Measurements from ENCODE around the gene ADGRV1. TPM values are rescaled to one million over a fixed set of nuclear protein-coding genes. Genes with fewer than 3 reads are reported as not detected.

Gene ADGRV1
- 0.35 TPM for polyA plus RNA-seq (2013, experiment 1 of 2; ENCODE audit: insufficient read length)
- 0.10 TPM for polyA plus RNA-seq (2013, experiment 2 of 2; ENCODE audit: insufficient read length)

- DNase-seq: peak; percentile 74
Measured at GRCh38 chr5:90558344-90559192, at the start of gene ADGRV1. Gene ADGRV1 (plus strand): TSS chr5:90558797. CDS start chr5:90558896, 99 bp downstream.

- no peak for DNase-seq
Measured at GRCh38 chr5:90510438-90510837, 48.2 kb upstream of the ADGRV1 start.

DNA sequence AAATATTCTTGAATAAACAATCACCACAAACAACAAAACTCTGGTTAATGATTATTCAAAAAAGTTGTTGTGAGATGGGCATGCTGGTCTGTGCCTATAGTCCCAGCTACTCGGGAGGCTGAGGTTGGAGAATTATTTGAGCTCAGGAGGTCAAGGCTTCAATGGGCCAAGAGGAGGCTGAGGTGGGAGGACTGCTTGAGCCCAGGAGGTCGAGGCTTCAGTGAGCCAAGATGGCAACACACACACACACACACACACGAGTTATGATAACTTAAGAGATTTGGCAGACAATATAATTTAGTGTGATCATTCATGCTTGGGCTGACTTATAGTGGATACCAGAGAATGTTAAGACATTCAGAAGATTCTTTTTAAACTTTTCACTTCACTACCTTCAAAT, 44.1 kb upstream of the ADGRV1 start:
- DNase-seq: no peak

GRCh38 chr5:90518661-90519060, 39.9 kb upstream of the ADGRV1 start:
- no peak for DNase-seq

- DNase-seq: no peak
Measured at GRCh38 chr5:90519081-90519480, 39.5 kb upstream of the ADGRV1 start.

DNA sequence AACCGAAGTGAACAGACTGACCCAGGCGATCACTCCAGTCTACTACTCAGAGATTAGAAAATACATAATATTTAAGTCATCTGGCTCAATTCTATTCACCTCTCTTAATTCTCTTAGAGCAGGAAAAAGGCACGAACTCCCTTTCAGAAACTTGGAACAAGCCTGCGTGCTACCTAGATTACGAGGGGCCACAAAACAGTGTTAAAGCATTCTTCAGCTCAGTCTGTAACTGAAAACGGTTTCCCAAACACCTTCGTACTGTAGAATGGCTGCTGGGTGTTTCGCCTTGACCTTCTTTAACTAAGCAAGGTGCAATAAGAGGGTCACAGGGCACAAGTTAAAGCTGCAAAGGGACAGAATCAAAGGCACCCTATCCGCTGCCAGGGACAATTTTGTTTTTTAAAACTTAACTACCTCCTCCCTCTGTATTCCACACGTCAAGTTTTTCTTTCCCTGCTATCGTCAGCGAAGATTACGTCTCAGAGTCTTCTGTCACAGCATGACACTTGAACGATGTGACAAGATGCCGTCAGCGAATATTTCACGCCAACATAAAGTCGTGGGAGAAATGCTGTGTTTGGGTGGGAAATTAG, 29.9 kb upstream of the ADGRV1 start:
- peak; percentile 25 for DNase-seq

DNA sequence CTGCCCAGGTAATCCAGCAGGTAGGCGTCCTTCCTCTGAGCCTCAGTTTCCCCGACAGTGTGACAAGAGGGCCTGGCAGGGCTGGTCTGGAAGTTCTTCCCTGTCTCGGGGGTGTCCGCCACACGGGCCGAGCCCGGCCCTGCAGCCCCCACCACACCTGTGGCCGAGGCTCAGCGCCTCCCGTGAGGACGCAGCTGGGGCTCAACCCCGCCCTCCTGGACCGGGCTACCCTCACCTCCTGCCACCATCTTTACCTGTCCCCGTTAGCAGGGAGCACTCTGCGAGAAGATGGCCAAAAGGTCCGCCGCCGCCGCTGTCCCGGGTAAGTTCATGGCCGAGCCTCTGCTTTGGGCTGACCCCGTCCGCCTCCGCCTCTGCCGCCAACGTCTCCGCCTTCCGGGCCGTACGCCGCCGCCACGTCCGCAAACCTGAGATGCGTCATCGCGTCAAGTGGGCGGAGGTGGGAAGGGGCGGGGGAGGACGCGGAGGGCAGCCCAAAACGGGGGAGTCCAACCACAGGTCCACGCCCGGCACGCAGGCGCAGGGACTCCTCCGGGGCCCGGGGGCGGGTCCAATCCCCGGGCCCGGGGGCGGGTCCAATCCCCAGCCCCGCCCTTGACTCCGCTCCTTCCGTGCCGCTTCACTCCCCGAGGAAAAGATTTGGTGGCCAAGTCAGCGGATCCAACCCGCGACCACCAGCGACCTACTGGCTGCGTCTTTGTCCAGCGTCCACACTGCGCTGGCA, 29.2 kb upstream of the ADGRV1 start, which contains the start of gene LYSMD3:
LYSMD3 (minus strand) TSS at position 391 of the 745 bp plus-strand sequence. CDS start 4,295 bp downstream, outside the sequence.
- DNase-seq: peak; percentile 97

DNA sequence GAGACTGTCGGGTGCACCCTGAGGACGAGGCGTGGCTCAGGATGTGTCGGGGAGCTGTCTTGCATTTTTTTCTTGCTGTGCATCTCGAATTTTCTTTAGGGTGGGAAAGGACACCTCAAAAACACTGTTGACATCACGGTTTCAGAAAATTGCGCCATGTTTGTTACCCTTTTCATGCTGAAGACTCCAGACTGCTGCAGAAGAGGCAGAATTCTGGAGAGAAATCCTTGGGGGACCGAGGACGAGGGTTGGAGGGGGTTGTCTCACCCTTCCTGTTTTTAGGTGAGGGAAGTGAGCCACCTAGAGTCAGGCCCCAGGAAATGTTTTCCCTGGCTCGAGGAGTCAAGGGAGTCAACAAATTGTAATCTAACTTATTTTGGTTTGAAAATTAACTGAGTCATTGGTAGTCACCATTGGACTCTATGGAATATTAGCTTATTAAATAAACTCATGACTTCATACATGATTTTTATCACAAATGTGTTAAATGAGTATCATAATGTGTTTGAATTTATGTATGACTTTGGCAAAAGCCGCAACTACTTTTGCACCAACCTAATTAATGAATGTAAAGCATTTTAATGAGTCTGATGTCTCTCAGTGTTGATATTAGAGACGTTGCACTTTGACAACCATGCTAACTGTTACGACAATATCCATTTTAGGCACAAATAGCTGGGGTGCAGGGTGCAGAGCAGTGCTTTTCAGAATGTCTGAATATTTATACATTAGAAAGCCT, 28.5 kb upstream of the ADGRV1 start:
- DNase-seq: peak; percentile 83

- DNase-seq: no peak
Measured at GRCh38 chr5:90530736-90531487, 27.7 kb upstream of the ADGRV1 start.

- no peak for DNase-seq
Measured at GRCh38 chr5:90533794-90534193, 24.8 kb upstream of the ADGRV1 start.

- no peak for DNase-seq
Measured at GRCh38 chr5:90534922-90535321, 23.7 kb upstream of the ADGRV1 start.

- DNase-seq: no peak
Measured at GRCh38 chr5:90542827-90543519, 15.6 kb upstream of the ADGRV1 start.

- DNase-seq: no peak
Measured at GRCh38 chr5:90545511-90545910, 13.1 kb upstream of the ADGRV1 start.

DNA sequence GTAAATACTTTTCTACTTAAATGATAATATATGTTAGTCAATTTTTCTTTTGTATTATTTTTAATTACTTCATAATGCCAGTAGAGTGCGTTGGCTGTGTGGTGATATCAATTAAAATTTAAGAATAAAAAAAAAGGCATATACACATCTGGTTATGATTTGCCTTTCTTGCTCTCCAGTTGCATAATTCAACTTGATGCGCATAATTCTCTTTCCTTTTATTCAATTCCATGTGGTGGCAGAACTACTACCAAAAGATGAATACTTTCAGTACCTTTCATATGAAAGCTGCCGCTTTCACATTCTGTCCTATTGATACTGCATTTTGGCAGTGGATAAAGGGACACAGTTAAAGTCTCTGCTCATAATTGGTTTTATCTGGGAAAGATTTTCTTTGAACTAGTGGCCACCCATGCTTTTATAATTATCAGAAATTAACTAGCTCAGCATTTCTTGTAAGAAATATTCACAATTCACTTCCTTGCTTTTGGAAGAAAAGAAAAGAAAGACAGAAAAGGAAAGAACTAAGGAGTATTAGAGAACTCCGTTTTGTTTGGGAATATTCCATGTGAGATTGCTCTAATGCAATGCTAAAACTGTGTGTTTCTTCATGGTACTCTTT, 12.3 kb upstream of the ADGRV1 start:
- DNase-seq: no peak

DNA sequence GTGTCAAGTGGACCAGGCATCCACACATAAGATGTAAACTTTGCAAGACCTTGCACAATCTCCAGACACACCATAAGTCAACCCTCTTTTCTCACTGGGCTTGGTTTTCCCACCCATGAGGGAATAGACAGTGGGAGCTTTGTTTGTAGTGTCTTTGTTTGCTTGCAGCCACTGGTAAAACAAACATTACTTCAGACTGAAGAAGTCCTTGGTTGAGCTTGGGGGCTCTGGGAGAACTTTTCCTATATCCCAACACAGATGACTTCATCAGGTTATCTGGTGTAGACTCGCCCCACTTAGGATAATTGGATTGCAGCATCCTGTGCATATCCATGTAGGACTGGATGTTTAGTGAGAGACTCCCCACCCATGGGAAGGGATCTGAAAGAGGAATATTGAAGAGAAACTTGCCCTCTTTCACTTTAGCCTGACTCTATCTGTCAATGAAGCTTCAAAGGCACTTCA, 11.5 kb upstream of the ADGRV1 start:
- DNase-seq: no peak

DNA sequence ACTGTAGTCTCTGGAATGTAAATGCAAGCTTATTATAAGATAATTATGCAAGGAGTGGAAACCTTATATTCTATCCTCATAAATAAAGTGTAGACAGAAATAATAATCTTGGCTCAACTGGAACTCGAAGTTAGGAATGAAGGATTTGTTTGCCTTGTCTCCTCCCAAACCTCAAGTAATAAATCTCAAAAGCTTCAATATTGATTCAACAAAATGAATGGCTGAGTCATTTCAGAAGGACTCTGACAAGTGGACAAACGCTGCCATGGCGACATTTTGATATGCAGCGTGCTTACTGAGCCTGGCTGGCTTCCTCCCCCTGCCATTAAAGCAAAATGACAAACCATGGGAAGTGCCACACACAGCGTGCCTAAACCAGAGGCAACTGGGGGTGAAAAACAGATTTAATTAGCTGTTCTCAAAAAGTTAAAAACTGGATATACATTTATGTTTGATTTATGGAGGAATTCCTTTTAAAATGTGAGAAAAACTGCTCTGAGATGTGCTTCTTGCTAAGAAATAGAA, 10.5 kb upstream of the ADGRV1 start:
- peak; percentile 75 for DNase-seq

DNA sequence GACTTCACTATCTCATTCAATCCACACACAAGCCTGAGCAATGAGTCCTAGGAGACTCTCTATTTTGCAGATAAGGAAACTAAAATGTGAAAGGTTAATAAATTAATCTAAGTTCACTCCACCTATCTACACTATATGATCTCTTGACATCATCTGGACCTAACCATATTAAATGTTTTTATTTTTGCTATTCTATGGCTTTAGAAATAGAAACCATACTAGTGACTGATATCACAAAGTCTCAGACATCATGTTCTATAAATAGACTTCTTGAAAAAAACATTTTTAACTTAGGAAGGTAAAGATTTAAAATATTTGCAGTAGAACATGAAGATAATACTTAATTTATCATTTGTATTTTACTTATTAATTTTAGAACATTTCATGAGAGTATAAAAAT, 9.4 kb upstream of the ADGRV1 start:
- no peak for DNase-seq

GRCh38 chr5:90549729-90550275, 8.8 kb upstream of the ADGRV1 start:
- no peak for DNase-seq

DNA sequence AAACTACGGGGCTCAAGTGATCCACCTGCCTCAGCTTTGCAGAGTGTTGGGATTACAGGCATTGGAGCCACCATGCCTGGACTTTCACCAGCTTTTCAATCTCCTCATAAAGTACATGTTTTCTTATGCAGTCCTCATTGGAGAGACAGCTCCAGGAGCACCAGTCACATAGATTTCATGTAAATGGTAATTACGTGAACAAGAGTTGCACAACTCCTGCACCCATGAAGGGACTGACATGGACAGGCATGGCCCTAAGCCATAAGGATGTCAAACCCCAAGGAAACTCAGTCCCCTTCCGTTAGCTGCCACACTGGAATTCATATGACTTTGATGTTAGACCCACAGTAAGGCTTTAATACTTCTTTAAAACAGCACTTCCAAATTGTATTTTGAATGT, 7.6 kb upstream of the ADGRV1 start:
- no peak for DNase-seq

- no peak for DNase-seq
Measured at GRCh38 chr5:90551376-90551775, 7.2 kb upstream of the ADGRV1 start.
